ENCODE data around the gene BMPR1A.

GRCh38 chr10:86709396-86710185 lies 46.8 kb upstream of the BMPR1A start:
- TF ChIP-seq CTCF (conservative IDR thresholded peaks at IDR 0.05; ENCODE audit: low read depth in 2 of 2) (no peak), POLR2AphosphoS5 (IDR thresholded peaks at IDR 0.05; ENCODE audit: low read depth) (no peak), EZH2 (IDR thresholded peaks at IDR 0.05; ENCODE audit: low read depth, unreplicated experiment) (no peak), JUNB (IDR thresholded peaks at IDR 0.05; ENCODE audit: unreplicated experiment) (no peak), EZH2phosphoT487 (IDR thresholded peaks at IDR 0.05; ENCODE audit: unreplicated experiment) (no peak), ZNF114 (CRISPR knock-in tag; IDR thresholded peaks at IDR 0.05) (no peak), REST (IDR thresholded peaks at IDR 0.05; ENCODE audit: unreplicated experiment) (no peak), CREB1 (CRISPR knock-in tag; IDR thresholded peaks at IDR 0.05; ENCODE audit: low read depth) (no peak), STAT1 (IDR thresholded peaks at IDR 0.05; ENCODE audit: unreplicated experiment) (no peak), ZNF462 (CRISPR knock-in tag; IDR thresholded peaks at IDR 0.05) (no peak), ZNF331 (CRISPR knock-in tag; IDR thresholded peaks at IDR 0.05; ENCODE audit: low read depth) (no peak)
